ENCODE data around the gene CLEC16A.
"Not testable (repeated sequence)": the region's sequence is repeated elsewhere in the genome, so short reads cannot be mapped to it uniquely, and the experiment has no call there.

The CLEC16A gene

DNA sequence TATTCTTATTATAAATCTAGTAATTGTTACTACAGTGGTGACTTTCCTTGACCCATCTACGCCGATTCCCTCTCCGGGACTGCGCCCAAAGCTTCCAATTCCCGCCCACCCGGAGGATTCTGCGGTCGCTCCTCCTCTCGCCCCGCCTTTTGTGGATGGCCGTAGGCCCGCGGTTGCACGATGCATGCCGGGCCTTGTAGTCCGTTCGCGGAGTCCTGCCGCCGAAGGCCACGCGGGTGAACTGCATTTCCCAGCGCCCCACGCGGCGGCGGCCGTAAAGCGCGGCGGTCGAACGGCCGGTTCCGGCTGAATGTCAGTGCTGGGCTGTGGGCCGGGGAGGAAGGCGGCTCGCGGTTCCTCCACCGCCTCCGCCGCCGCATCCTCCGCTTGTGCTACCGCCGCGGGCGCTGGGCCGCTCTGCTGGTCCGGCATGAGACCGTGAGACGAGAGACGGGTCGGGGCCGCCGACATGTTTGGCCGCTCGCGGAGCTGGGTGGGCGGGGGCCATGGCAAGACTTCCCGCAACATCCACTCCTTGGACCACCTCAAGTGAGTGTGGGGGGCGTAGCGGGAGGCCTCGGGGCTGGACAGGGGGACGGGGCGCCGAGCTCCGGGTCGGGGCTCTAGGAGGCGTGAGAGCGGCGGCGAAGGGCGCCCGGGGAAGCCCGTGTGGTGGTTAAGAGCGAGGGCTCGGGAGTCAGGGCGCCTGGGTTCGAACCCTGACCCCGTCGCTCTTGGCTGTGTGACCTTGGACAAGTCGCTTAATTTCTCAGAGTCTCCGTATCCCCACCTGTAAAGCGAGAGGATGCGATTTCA is at the start of gene CLEC16A:
CLEC16A (plus strand) TSS at position 316 of the 816 bp plus-strand sequence; CDS start at position 470, 154 bp downstream.
- peak; percentile 93 for DNase-seq (ENCODE audit: low read depth in 2 of 2)

DNA sequence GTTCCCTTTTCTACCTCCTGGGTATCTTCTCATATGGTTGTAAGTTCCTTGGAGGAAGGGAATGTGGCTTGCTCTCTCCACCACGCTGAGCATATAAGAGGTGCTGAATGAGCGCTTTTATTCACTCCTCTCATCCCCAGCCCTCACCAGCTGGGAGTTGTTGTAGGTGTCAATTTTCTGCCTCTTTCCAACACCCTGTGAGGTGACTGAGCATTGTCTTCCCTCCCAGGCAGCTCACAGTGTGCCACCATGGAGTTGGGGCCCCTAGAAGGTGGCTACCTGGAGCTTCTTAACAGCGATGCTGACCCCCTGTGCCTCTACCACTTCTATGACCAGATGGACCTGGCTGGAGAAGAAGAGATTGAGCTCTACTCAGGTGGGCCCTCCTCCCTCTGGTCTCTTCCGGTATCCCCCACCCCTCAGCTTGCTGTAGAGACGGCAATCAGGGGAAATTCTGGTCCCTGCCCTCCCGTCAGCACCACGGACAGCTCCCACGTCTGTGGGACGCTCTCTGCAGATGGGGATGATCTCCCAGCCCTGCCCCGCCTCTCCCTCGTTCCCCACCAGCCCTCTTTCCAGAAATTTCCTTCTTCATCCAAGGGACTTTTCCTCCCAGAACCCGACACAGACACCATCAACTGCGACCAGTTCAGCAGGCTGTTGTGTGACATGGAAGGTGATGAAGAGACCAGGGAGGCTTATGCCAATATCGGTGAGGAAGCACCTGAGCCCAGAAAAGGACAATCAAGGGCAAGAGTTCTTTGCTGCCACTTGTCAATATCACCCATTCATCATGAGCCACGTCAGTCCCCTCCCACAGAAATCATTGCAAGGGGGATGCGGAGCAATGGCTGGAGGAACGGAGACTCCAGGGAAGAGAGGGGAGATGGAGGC is 49.1 kb upstream of the CLEC16A start:
- DNase-seq (ENCODE audit: low read depth in 2 of 2), result peak in 1 of 2 donors; percentile 45

DNA sequence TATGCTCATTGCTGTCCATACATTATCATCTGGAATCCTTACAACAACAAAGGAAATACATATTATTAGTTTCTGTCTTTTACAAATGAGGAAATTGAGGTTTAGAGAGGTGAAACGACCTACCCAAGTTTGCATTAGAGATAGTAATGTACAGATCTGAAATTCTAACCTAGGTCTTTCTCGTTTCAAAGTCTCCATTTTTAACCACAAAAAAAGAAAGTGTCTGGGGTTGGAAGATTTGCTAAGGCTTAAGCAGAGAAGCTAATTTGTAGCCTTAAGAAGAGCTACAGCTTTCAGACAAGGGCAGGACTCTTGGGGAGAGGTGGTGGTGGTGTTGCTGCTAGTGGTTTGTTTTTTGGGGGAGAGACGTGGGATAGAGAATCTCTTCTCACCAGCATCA is 48.2 kb upstream of the CLEC16A start:
- DNase-seq (ENCODE audit: low read depth in 2 of 2), result no peak

DNA sequence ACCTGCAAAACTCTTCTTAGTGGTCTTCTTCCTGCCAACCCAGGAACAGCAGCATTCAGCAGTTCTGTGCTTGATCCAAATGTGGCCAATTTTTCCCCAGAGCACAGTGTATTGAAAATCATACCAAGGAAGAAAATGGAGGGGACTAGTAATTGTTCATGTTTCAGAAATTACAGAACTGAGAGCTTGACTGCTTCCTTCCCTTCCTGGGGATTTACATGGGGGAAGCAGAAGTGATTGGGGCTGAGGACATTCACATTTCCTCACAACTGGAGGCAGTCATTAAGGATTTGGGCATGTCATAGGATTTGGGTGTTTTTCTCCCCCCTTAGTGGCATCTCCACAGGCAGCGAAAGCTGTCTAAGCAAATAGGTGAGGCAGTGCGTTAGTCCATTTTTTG is 47.6 kb upstream of the CLEC16A start:
- no peak for DNase-seq (ENCODE audit: low read depth in 2 of 2)

GRCh38 chr16:10897134-10897533 is 47.2 kb upstream of the CLEC16A start:
- no peak for DNase-seq (ENCODE audit: low read depth in 2 of 2)

DNA sequence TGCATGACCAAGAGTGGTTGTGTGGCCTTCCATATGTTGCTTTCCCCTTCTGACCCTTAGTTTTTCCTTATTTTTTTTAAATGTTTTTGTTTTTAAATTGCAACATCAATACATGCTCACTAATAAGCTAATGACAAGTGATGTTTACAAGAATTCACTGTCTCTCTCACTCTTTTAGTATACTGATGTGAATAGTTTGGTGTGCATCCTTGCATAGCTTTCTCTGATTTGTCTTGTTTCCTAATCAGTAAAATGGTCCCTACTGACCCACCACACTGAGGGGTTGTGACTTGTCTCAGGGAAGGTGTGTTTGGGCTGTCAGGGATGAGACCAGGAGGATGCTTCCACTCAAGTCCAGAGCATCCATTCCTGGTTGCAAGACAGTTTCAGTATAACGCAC is 41.4 kb upstream of the CLEC16A start:
- DNase-seq (ENCODE audit: low read depth in 2 of 2), result no peak

GRCh38 chr16:10906482-10906881 is 37.9 kb upstream of the CLEC16A start:
- DNase-seq (ENCODE audit: low read depth in 2 of 2), result no peak

- no peak for DNase-seq (ENCODE audit: low read depth in 2 of 2)
These were observed 37.2 kb upstream of the CLEC16A start for GRCh38 chr16:10906914-10907756.

DNA sequence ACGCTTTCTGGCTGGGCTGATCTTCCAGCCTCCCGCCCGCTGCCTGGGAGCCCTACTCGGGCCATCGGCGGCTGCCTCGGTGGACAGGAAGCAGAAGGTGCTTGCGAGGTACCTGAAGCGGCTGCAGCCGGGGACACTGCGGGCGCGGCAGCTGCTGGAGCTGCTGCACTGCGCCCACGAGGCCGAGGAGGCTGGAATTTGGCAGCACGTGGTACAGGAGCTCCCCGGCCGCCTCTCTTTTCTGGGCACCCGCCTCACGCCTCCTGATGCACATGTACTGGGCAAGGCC is 36.7 kb upstream of the CLEC16A start:
- DNase-seq (ENCODE audit: low read depth in 2 of 2), result no peak

- no peak for DNase-seq (ENCODE audit: low read depth in 2 of 2)
These were observed 33.1 kb upstream of the CLEC16A start for GRCh38 chr16:10911267-10911666.

DNA sequence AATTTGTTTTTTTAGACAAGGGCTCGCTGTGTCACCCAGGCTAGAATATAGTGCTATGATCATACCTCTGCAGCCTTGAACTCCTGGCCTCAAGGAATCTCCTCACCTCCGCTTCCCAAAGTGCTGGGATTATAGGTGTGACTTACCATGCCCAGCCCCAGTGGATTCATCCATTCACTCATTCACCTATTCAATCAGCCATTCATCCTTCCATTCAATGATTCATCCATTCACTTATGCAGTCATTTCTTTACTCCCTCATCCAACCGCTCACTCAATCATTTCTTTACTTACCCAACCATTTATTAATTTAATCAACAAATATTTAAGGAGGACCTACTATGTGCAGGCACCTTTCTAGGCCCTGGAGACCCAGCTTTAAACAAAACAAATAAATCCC is 27.8 kb upstream of the CLEC16A start:
- no peak for DNase-seq (ENCODE audit: low read depth in 2 of 2)

DNA sequence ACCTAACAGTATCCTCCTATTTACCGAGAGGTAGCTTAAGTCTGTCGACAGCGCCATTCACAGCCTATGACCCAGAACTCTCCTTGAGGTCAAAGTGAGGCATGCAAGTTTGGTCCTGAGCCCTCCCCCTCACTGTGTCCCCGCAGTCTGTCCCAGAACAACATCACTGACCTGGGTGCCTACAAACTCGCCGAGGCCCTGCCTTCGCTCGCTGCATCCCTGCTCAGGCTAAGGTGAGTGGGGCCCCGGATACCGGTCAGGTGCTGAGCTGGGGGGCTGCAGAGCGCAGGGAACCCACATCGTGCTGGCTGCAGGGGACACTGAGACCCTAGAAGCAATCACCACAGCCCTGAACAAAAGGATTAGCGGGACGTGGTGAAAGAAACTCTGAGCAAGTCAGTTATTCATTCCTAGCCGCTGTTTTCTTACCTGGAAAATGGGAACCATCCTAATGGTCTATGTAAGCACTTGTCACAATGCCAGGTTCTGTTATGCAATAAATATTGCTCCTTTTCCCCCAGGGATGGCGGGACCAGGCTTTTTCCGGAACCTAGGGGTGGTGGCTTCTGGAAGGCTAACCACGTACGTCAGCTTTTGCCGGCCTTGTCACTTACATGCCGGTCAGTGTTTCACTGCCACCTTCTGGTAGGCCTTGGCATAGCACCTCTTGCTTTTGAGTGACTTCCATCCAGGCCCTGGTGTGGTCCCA is 25.9 kb upstream of the CLEC16A start:
- DNase-seq (ENCODE audit: low read depth in 2 of 2), result peak; percentile 80 to 86

GRCh38 chr16:10919003-10919351 is 25.4 kb upstream of the CLEC16A start:
- no peak for DNase-seq (ENCODE audit: low read depth in 2 of 2)

- no peak for DNase-seq (ENCODE audit: low read depth in 2 of 2)
These were observed 23.5 kb upstream of the CLEC16A start for GRCh38 chr16:10920726-10921427.

GRCh38 chr16:10921536-10922327 is 22.6 kb upstream of the CLEC16A start:
- DNase-seq (ENCODE audit: low read depth in 2 of 2), result no peak

DNA sequence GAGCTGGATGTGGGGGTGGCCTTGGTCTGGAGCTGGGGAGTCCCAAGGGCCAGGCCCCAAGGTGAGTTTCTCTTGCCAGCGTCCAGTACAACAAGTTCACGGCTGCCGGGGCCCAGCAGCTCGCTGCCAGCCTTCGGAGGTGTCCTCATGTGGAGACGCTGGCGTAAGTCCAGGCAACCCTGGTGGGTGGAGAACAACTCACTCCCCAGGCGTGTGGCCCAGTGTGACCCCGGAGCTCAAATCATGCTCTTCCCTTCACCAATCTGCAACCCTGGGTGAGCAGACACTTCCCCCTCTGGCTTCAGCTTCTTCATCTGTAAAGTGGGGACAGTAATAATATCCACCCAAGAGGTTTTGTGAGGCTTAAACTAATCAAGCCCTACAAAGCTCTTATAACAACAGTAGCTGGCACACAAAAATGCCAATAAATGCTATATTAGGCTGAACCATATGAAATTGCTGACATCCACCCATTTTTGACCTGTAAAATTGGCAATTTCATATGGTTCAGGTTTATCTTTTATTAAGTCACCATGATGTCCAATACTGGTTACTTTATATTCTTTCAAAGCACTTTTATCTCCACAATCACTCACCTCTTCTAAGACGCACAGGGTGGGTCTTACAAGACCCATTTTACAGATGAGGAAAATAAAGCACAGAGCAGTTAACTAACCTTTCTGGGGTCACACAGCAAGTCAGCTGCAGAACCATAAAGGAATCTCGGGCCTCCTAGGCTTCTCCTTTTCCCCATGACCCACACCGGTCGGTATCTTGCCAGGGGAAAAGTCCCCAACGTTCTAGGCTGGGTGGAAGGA is 21.8 kb upstream of the CLEC16A start:
- DNase-seq (ENCODE audit: low read depth in 2 of 2), result no peak

DNA sequence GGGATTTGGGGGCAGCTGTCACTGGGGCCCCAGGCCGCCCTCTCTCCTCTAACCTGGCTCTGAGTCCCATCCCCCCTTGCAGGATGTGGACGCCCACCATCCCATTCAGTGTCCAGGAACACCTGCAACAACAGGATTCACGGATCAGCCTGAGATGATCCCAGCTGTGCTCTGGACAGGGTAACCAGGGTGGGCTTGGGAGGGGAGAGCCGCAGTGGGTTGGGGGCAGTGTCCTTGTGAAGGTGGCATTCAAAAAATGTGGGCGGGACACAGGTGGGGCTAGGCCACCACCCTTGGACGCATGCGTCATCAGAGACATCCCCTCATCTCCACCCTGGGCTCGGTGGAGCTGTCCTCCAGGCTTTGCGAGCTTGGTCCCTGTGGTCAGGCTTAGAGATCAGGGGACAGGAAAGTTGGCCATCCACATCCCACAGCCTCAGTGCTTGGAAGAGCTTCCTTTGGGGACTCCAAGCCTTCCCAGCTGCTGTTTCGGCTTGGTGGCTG is 21.2 kb upstream of the CLEC16A start:
- DNase-seq (ENCODE audit: low read depth in 2 of 2), result no peak

- DNase-seq (ENCODE audit: low read depth in 2 of 2), result no peak
These were observed 20.6 kb upstream of the CLEC16A start for GRCh38 chr16:10923650-10924214.

DNA sequence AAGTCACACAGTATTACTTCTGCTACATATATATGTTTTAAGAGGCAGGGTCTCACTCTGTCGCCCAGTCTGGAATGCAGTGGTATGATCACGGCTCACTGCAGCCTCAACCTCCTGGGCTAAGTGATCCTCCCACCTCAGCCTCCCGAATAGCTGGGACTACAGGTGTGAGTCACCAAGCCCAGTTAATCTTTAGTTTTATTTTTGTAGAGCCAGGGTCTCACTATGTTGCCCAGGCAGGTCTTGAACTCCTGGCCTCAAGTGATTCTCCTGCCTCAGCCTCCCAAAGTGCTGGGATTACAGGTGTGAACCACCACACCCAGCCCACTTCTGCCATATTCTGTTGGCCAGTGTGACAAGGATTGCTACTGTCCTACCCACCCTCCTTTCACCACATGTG is 19.1 kb upstream of the CLEC16A start:
- not testable (repeated sequence) for DNase-seq (ENCODE audit: low read depth in 2 of 2)

Data from stimulated activated CD4-positive, alpha-beta T cell treated with anti-CD3 and anti-CD28 coated beads, Interleukin-4, amount 100 ng/mL, for 48 hours (primary cell).